Left colon (tissue), 2 donors: ENCODE results near the gene PDZD8. TPM values are rescaled to one million over a fixed set of nuclear protein-coding genes. Genes with fewer than 3 reads are reported as not detected.

ENCODE experiments used
- ATAC-seq: fragments of 200-7000 bp; cut with Tn5 transposase; one replicate; pipeline ENCODE4 v1.9.1; 2020; ENCODE audit warnings: mild to moderate bottlenecking, moderate library complexity
- DNase-seq, 2 donors: peaks; one replicate each; pipeline ENCODE4 v3.0.0-alpha.2; 2020
- intact Hi-C, 2 donors: fragments of 100-400 bp; cut with DNase I in 1 of 2; cut with micrococcal nuclease in 1 of 2; formaldehyde crosslinking; loops; one replicate each; pipeline versions ENCODE4 v1.11.2 to v1.14.0; 2022; cut with DNase I, micrococcal nuclease
- total RNA-seq, 2 donors: library from RNA; stranded (reverse); fragmentation: NEBNext Ultra II Directional; extraction: Animal tissue kit (Norgen Biotek cat#: 25700); gene quantifications; one replicate each; pipeline ENCODE4 v1.2.1, GENCODE V29; 2021
- donor health status: DM: no; HTN: no; CAD: no.
- donor health status: DM: yes; HTN: yes; CAD: no.

PDZD8 gene
- total RNA-seq, 2 donors from 2014 or later = 61.3 to 78.5 TPM

DNA sequence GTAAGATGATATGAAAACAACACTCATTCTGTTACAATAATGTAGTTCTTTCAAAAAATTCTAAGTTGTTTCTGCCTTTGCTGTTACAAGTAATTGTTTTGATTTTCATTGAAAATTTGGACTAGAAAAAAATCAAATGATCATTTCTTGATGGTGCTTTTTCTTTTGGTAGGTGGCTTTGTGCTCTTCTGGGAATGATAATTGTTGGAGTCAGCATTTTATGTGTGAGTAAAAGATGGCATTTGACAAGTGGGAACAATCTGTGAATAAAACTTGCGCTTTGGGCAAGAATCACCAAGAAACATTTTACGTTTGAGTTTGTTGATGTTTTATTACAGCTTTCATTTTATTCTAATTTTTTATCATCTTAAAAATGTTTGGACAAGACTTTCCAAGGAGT lies 108.4 kb downstream of the PDZD8 start:
- intact Hi-C loops = no loop called here
- ATAC-seq = no peak
- no peak for DNase-seq

DNA sequence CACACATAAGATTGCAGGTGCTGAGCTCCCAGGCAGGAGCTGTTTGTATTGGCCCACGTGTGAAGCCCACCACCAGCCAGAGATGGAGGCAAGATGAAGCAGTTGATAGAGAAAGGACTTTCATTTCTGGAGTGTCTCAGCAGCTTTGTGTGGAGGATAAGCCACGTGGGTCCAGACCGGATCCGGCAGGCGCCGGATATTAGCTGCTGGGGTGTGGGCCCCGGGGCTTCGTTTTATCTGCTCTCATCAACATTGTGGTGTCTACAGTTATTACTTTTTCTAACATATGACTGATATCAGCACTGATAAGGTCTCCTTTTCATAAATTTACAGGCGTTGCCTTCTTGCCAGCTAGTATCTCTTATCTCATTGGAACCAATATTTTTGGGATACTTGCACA lies 108.8 kb downstream of the PDZD8 start:
- ATAC-seq = no peak
- no peak for DNase-seq
- intact Hi-C loops = no loop called here

DNA sequence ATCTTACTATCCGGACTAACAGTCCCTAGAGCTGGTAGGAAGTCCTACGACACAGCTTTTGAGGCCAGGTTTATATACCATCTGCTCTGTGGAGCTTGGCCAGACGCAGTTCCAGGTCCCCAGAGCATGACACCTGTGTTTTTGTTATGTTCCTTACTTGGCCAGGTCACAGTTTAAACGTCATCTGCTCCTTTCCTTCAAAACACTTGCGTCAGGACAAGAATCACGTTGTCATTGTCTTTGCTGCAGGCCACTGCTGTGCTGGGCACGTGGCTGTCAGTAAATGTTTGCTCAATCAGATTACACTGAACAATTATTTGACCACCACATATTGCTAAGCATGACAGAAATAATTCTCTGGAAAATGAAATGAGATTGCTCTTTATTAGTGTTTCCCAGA lies 110.5 kb downstream of the PDZD8 start:
- intact Hi-C loops = no loop called here
- DNase-seq (no peak), ATAC-seq (no peak)

DNA sequence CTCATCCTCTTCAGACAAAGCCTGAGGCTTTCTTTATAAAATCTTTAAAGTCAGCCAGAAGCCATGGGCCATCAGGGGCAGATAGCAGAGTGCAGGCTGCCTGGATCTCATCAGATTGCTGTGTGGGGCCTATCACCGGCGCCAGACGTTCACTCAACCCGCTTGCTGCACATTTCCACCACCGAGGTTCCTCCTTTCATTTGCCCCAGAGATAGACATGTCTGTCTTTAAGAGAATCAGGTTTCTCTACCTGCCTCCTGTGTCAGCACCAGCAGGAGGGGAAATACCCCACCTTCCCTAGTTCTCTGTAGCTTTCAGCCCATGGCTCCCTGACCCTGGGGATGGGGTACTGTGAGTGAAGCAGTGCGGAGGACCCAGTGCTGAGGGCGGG lies 112.3 kb downstream of the PDZD8 start:
- intact Hi-C loops = no loop called here
- DNase-seq (no peak), ATAC-seq (no peak)

DNA sequence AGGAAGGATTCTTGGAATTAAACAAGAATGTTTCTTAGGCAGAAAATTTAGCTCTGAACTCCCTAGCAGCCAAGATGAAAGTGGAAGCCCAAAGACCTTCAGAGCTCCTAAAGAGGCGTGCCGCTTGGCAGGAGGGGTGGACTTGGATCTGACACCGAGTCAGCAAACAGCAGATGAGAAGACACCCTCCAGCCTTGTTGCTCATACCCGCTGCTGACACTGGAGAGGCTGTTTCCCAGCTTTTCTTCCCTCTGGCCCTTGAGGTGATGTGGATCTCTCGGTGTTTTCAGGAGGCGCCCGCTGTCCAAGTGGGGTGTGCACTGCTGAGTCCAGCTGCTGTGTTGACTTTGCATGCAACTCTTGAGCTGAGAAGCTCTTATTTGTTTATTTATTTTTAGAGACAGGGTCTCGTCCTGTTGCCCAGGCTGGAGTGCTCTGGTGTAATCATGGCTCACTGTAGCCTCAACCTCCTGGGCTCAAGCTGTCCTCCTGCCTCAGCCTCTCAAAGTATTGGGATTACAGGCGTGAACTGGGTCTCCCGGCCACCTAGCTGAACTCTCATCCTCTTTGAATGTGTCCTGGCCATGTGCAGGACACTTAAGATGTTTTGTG lies 112.8 kb downstream of the PDZD8 start:
- DNase-seq (no peak), ATAC-seq (no peak)
- intact Hi-C loops = no loop called here

DNA sequence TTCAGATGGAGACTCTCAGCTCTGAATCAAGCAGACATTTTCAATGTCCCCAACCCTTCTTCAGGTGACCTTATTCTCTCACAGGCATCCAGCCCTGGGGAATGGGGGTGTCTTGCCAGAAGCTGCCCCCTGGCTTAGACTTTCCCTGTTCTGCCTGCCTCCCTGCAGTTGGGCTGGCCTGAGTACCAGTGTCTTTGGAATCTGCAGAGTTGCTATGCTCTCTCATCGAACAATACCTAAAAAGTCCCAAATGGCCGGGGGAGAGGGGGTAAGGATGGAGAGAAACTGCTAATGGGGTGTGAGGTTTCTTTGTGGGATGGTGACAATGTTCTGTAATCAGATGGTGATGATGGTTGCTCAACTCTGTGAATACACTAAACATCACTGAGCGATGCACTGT lies 113.7 kb downstream of the PDZD8 start:
- intact Hi-C loops = no loop called here
- ATAC-seq (no peak), DNase-seq (no peak)

DNA sequence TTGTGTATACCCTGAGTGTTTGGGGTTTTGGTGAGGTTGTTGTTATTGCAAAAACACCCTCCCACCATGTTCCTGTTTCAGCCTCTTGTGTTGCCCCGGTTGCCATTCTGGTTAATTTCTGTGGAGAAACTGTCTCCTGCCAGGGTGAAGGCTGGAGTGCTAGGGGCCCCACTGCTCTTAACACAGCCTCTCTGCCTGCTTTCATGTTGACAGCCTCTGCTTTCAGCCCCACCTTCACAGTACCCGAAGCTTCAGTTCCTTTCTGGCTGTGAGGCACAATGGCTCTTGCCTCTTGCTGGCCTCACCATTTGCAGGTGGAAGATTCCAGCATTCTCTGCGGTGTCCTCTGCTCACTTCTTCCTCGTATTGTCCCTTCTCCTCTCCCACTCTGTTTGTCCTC lies 115.2 kb downstream of the PDZD8 start:
- ATAC-seq (no peak), DNase-seq (no peak)
- intact Hi-C loops = no loop called here

DNA sequence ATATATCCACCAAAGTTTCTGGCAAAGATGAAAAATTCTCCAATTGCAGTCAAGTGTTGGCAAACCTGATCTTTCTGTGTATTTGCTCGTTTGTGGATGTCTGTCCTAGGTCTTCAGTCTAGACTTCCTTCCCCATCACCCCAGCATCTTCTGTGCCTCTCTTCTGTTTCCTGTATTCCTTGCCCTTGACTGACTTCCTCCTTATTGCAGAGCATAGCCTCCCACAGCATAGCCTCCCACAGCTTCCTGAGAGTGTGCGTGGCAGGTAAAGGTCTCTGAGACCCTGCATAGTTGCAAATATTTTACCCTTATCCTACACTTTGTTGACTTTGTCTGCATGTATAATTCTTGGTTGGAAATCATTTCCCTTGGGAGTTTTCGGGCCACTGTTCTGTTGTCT lies 116.0 kb downstream of the PDZD8 start:
- no peak for ATAC-seq
- intact Hi-C loops = no loop called here

DNA sequence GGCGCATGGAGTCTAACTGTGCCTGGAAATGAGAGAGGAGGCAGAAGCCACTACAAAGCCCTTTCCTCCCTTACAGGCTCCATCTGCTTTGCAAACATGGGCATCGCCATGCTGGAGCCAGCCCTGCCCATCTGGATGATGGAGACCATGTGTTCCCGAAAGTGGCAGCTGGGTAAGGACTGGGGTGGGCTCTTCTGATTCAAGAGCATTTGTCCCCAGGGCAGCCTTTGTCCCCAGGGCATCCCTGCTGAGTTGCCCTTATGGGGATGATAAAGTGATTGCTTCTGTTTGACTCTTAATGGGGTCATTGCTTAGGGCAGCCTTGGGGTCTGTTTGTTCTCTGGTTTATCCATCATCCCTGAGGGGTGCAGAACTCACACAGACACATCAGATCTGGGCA lies 117.5 kb downstream of the PDZD8 start:
- DNase-seq (no peak), ATAC-seq (no peak)
- intact Hi-C loops = no loop called here

More for the DNA sequence above, 116.0 kb downstream of the PDZD8 start:
- no peak for DNase-seq

DNA sequence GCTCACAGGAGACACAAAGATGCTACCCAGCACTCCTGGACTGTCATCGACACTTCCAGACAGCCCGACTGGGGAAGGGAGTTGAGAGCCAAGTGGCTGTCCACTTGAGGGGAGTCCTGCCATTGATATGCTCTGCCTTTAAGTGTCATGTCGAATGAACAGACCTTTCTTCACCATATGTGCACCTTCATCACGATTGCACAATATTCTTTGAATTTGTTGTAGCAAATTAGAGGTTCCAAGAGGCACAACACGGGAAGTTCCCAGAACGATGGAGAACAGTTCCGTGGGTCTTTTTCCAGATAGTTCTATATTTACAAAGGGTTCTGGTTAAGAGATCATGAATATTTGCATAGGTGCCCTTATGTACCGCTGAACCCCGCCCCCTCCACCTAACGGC lies 118.3 kb downstream of the PDZD8 start:
- intact Hi-C loops = no loop called here
- no peak for DNase-seq
- no peak for ATAC-seq

DNA sequence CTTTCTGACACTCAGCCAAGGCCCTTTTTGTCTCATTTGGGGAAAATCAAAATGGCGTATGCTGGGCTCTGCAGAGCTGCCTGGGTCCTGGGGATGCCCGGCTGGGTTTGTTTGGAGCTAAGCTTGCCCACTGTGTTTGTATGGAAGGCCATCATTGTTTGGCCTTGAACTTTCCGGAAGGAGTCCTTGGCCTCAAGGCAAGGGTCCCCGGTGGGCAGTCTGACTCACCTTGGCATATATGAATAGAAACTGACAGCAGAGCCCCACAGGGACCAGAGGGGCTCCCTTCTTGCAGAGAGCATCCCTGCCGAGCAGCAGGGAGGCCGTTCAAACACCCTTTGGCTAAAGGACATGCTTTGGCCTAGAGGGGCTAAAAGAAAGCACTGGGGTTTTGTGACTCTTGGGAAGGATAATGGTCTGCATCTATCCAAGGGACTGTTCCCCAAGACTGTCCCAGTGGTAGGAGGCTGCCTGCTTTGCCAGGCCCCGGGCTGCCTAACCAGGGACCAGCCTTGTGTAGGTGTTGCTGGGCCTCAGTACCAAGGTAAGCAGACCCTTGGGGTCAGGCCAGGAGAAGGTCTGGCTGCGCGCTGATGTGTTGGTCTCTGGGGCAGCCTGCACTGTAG lies 119.3 kb downstream of the PDZD8 start:
- ATAC-seq (no peak), DNase-seq (no peak)
- intact Hi-C loops = no loop called here

DNA sequence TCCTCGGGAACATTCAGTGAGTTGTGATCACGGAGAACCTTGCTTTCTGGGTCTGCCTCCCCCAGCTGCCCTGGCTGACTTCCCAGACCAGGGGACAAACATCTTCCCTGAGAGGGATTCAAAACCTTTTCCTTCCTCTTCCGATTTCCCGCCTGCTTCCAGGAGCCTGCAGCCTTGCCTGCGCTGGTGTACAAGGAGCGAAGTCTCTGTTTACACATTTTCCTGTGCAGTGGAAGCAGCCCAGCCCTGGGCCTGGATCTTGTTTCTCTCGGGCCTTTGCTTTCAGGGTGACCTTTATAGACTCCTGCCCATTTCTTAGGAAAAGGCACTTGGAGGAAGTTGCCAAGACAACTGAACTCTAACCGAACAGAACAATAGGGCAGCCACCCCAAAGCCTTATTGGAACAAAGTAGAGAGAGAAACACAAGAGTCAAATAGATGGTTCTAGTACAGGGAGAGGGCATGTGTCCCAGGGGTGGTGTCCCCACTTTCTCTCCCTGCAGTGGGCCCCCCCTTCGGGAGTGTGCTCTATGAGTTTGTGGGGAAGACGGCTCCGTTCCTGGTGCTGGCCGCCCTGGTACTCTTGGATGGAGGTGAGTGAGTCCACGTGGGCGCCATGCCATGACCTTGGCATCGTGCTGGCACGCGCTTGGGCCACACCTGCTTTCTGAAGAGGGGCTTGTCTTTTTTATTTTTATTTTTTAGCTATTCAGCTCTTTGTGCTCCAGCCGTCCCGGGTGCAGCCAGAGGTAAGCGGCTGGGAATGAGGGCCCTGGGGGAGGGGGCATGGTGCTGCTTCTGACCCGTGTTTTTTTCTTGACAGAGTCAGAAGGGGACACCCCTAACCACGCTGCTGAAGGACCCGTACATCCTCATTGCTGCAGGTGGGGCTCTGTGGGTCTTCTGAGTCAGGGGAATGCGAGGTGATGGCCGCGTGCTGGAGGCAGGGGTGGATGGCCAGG lies 120.2 kb downstream of the PDZD8 start:
- ATAC-seq (no peak), DNase-seq (no peak)
- intact Hi-C loops = no loop called here

DNA sequence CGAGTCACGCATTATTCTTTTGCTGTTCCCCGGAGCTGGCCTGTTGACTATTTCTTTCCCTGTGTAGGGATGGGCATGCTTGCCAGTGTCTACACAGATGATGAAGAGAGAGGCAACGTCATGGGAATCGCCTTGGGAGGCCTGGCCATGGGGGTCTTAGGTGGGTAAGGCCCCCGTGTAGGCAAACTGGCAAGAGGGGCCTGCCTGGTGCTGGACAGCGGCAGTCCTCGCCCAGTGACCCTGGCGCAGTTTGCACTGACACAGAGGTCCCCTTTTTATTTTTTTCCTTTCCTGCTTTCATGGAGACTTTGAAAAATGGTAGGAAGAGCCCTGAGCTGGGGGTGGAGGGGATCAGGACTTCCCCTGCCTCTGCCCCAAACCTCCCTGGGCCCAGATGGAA lies 120.9 kb downstream of the PDZD8 start:
- intact Hi-C loops = no loop called here
- DNase-seq (no peak), ATAC-seq (no peak)

DNA sequence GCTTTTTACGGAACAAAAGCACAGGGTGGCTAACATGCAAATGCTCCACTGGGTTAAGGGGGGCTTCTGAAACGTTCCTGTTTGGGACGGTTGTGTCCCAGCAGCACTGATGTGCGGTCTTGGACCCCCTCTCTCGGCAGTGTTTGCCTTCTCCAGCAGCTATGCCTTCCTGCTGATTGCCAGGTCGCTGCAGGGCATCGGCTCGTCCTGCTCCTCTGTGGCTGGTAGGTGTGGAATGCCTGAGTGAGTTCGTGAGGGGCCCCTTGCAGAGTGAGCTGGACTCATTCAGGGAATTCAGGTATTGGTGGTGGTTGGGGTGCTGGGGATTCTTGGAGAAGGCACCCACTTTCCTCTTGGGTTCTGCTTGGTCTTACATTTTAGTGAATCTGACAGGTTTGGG lies 121.3 kb downstream of the PDZD8 start:
- intact Hi-C loops = no loop called here
- DNase-seq = no peak

DNA sequence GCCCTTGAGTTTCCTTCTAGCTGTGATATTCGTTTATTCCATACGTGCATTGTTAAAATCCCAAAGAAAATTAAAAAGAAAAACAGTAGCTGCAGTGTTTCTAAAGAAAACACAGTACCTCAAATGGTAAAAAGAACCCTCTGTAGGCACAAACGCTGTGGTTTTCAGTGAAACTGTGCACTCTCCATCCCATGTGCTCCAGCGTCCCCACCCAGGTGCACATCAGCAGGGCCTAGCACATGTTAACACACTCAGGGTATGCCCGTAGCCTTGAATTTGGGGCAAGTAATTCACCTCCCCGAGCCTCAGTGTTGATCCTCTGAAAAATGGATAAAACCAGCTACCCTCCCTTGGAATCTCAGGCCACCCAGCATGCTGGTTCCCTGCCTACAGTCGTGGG lies 124.8 kb downstream of the PDZD8 start:
- intact Hi-C loops = no loop called here
- no peak for ATAC-seq
- no peak for DNase-seq

More for the DNA sequence above, 121.3 kb downstream of the PDZD8 start:
- ATAC-seq = no peak

DNA sequence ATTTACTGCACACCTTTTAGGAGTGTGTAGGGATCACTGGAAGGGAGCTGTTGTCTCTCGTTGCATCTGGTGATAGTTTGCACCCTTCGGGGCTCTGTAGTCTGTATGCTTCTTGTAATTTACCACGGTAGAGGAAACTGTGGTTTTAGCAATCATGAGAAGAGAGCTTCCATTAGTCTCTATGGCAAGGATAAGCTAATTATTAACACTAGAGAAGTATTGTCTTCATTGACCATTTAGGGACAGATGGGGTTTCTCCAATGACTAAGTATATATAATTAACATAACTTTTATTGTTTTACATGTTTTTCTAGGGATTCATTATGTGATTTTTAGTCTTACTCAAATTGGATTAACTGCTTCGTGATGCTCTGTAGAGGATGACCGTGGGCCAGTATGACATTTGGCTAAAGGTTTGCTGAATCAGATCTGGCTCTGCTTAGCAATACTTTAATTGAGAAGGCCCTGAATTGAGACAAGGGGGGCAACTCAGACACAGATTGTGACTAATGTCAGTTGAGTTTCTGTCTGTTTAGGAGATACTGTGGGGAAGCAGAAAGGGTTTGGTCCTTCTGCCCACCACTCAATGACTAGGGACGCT lies 125.6 kb downstream of the PDZD8 start:
- intact Hi-C loops = no loop called here
- DNase-seq (no peak), ATAC-seq (no peak)

DNA sequence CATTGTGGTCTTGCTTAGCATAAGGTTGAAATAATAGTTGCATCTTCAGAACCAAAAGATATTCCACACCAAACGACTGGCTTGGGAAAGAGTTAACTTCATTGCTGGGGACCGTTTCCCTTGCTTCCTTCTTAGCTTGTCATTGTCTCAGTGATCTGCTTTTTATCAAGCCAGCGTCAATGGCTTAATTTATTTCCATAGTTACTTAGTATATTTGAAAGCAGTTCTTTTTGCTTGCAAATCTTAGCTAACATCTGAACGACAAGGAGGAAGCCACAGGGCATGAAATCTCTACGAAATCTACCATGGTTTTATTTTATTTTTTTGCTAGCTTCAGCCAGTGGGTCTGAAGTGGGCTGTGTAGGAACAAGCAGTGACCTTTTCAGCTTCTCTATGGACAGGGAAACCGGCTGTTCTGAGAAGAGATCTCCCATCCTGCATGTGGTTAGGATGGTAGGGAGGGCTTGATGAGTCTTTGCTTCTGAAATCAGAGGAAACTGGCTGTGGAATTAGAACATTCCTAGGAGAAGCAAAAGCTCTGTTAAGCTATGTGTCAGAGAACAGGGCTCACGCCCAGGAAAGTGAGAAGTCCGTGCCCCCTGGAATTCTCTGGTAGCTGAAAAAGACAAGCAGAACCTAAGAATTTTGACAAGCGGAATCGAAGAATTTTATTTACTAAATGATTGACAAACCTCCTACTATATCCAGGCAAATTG lies 126.3 kb downstream of the PDZD8 start:
- no peak for DNase-seq
- intact Hi-C loops = no loop called here

DNA sequence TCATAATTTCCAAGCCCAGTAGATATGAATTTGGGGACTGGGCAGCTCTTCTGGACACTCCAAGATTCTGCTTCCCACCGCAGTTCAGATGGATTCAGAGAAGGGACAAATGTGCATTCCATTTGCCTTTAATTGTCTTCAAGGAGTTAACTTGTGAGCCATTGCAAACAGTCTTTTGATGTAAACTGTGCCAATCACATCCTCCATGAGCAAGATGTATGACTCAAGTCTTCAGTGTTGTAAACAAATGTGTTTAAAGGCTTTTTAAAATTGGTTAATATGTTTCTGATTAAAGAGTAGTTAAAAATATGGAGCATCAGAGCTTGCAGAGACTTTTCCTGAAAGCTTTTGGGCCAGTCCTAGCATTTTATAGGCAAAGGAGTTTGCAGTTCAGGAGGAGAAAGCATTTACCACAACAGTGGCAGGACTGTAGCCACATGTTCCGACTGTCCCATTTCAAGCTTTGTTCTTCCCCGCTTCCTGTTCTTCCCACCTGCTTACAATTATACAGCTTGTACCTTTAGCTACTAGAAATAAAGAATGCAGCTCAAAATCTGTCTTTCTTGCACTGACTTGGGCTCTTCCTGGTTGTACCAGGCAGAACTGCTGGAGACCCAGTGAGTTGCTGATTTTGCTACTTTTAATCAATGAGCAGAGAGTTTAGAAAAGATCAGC lies 128.1 kb downstream of the PDZD8 start:
- no peak for DNase-seq
- intact Hi-C loops = no loop called here

More for the DNA sequence above, 126.3 kb downstream of the PDZD8 start:
- no peak for ATAC-seq

DNA sequence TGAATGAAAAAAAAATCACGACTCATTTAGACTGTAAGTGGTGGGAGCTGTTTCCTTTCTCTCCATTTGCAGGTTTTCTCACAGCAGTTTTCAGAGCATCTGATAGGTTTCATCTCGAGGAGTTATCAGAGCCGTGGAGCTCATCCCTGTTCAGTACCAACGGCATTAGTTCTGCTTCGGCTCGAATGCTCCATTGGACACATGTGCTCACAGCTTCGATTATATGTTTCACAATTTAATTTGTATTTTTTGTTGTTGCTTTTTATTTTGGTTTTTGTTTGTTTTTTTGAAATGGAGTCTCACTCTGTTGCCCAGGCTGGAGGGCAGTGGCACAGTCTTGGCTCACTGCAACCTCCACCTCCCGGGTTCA lies 132.8 kb downstream of the PDZD8 start:
- DNase-seq = no peak
- ATAC-seq = no peak
- intact Hi-C loops = no loop called here

More for the DNA sequence above, 128.1 kb downstream of the PDZD8 start:
- no peak for ATAC-seq
